GM12892 (cell line): ENCODE data around the gene FPGS.

Experiments
- DNase-seq: peaks from one replicate; pipeline ENCODE4 v3.0.0; 2011; ENCODE audit not compliant: insufficient read length
- FAIRE-seq: peaks from 2 replicates; lab custom pipeline; 2011; peaks lifted over from hg19 to GRCh38; lab: Jason Lieb, UNC
- POLR2A ChIP-seq: IDR thresholded peaks from 2 replicates; pipeline ENCODE4 v1.6.1; 2011; ENCODE audit warnings: low read depth, low read length, control low read depth
- POLR2AphosphoS5 ChIP-seq: IDR thresholded peaks from 2 replicates; pipeline ENCODE4 v1.6.1; 2011; ENCODE audit warnings: low read depth, low read length, control low read depth
- TAF1 ChIP-seq: IDR thresholded peaks from 2 replicates; pipeline ENCODE4 v1.6.1; 2011; ENCODE audit warnings: low read depth, mild to moderate bottlenecking, control low read depth, low read length, borderline replicate concordance

Gene FPGS

DNA sequence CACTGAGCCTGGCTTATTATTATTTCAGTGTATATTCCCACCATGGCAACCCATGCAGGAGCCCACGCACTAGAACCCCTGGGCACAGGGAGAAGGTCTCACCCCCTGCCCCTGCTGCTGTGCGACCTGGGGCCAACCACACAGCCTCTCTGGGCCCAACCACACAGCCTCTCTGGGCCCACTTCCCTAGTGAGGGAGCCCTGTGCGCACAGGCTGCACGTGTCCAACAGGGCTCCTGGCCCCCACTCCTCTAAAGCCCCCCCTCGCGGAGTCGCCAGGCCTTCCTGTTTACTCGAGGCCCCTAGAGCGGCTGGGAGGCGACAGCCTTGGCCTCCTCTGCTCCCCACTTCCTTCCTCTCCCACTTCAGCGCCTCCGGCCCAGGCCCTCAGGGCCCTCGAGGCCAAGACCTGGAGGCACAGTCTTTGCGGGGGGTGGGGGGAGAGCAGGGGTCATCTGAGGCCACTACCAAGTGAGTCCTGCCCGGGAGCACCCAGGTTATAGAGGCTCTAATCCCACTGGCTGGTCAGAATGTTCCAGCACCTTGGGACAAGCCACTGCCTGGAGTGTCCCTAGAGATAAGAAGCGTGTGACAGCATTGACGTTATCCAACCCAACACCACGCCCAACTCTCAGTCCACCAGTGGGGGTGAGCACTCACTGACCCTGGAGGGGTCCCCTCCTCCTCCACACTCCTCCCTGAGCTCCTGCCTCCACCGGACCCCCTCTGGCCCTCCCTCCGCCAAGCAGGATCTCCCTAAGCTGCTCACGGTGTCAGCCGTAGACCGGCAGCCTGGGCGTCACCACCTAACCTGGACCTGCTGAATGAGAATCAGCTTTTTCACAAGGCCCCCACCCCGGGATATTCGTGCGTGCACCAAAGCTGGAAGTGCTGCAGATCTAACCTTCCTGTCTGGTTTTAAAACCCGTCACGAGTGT, 59.7 kb downstream of the FPGS start:
- DNase-seq (peak; percentile 63), FAIRE-seq (no peak)
- TF ChIP-seq TAF1 (no peak), POLR2AphosphoS5 (no peak), POLR2A (no peak)

DNA sequence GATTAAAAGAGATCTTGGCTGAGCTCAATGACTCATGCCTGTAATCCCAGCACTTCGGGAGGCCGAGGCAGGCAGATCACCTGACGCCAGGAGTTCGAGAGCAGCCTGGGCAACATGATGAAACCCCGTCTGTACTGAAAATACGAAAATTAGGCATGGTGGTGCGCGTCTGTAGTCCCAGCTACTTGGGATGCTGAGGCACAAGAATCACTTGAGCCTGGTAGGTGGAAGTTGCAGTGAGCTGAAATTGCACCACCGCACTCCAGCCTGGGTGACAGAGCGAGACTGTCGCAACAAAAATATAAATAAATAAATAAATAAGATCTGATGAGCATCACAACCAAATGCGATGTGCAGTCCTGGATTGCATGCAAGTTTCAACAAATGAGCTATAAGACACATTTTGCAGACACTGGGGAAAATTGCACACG, 60.5 kb downstream of the FPGS start:
- DNase-seq (no peak), FAIRE-seq (no peak)
- TF ChIP-seq POLR2A (no peak), POLR2AphosphoS5 (no peak), TAF1 (no peak)
